Measurements from ENCODE around the gene MIA3. TPM values are rescaled to one million over a fixed set of nuclear protein-coding genes. Genes with fewer than 3 reads are reported as not detected.

MIA3 gene
- total RNA-seq, 1 donor from 2014 or later: 46.3 TPM

DNA sequence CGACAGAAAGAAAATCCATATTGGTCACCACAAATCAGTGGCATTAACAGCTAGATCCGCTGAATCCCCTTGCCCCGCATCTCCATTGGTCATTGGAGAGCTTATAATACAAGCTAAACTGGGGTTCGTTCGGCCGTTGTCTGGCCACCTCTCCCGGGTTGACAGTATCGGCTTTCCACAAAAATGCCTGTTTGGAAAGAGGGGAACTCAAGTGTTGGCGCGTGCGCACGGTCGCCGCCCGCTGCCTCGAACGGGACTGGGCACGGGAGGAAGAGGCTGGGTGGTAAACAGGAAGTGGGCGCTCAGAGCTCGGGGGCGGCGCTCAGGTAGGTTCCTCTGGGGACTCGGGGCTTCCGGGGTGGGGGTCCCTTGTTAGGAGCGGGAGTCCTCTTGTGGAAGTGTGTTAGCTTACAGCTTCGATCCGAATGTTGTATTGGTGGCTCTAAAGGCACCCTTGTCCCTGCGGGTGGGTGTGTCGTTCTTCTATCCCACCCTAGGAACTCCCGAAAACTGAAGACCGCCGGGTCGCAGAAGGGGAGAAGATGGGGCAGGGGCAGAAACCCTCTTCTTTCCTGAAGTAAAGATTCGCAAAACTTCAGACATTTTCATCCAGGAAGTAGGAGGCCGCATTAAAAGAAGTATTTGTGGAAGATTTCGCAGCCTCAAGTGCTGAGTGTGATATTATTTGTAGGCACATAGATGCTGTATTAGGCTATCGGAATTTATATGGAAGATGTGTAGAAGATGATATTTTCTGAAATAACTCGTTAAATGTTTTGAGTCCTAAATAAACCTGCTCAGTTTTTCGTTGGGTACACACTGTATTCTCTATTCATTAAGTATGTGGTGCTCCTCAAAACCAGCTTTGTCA is 95.4 kb downstream of the MIA3 start:
- peak overlapping the region; percentile 98 for H2AFZ ChIP-seq (replicated peaks)
- peaks cover 12% of the 10 kb centered on the region for H3F3A ChIP-seq (ENCODE audit: low read depth)
- peak overlapping the region; percentile 72 for H3K9ac ChIP-seq
- peak overlapping the region; percentile 82 for H3K4me2 ChIP-seq
- no peaks in the 10 kb centered on the region for H4K20me1 ChIP-seq (ENCODE audit: low read depth)
- no peaks in the 10 kb centered on the region for H3K9me3 Mint-ChIP-seq
- H3K36me3 Mint-ChIP-seq: peaks cover 12% of the 10 kb centered on the region
- peaks cover 3% of the 10 kb centered on the region for H3K27me3 Mint-ChIP-seq (ENCODE audit: insufficient read depth, low read depth)
- H3K36me3 ChIP-seq: peaks cover 2% of the 10 kb centered on the region
- H3K79me2 ChIP-seq (ENCODE audit: low read depth): peaks cover 54% of the 10 kb centered on the region
- H3K9me3 ChIP-seq (ENCODE audit: low read depth): no peaks in the 10 kb centered on the region
- peaks cover 20% of the 10 kb centered on the region for H3K4me1 Mint-ChIP-seq
- DNase-seq (ENCODE audit: low spot score): peak; percentile 98
- H3K4me1 ChIP-seq: peaks cover 7% of the 10 kb centered on the region
- peak overlapping the region; percentile 100 for H3K4me3 Mint-ChIP-seq
- TF ChIP-seq EZH2phosphoT487 (IDR thresholded peaks at IDR 0.05): no peak
- no peak for TF ChIP-seq EZH2 (IDR thresholded peaks at IDR 0.05)
- TF ChIP-seq, protein P1, sequence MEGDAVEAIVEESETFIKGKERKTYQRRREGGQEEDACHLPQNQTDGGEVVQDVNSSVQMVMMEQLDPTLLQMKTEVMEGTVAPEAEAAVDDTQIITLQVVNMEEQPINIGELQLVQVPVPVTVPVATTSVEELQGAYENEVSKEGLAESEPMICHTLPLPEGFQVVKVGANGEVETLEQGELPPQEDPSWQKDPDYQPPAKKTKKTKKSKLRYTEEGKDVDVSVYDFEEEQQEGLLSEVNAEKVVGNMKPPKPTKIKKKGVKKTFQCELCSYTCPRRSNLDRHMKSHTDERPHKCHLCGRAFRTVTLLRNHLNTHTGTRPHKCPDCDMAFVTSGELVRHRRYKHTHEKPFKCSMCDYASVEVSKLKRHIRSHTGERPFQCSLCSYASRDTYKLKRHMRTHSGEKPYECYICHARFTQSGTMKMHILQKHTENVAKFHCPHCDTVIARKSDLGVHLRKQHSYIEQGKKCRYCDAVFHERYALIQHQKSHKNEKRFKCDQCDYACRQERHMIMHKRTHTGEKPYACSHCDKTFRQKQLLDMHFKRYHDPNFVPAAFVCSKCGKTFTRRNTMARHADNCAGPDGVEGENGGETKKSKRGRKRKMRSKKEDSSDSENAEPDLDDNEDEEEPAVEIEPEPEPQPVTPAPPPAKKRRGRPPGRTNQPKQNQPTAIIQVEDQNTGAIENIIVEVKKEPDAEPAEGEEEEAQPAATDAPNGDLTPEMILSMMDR (IDR thresholded peaks at IDR 0.05): no peak
- H3K27ac ChIP-seq: peak overlapping the region; percentile 85
- no peaks in the 10 kb centered on the region for H3K27me3 ChIP-seq
- peak overlapping the region; percentile 92 for H3K4me3 ChIP-seq
- H3K27ac Mint-ChIP-seq: peak overlapping the region; percentile 94

DNA sequence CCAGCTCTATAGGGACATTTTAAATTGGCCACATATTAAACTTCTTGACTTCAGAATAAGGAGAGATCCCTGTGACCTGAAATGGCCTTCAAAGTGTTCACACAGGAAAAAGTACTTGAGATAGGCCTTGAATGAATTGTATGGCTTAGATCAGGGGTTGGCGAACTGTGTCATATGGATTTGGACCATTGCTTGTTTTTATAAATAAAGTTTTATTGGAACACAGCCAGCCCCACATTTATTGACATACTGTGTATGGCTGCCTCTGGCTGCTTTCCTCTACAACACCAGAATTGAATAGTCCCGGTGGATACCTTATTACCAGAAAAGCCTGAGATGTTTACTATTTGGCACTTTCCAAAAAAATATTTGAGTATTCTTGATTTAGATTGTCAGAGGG is 98.5 kb downstream of the MIA3 start:
- Mint-ChIP-seq H3K9me3 (no peaks in the 10 kb centered on the region), H3K27ac (no peak overlapping the region), H3K36me3 (peaks cover 4% of the 10 kb centered on the region), H3K4me1 (peaks cover 8% of the 10 kb centered on the region), H3K4me3 (no peak overlapping the region), H3K27me3 (ENCODE audit: insufficient read depth, low read depth) (peaks cover 3% of the 10 kb centered on the region)
- H3K4me3 ChIP-seq: no peak overlapping the region
- H3K27ac ChIP-seq: no peak overlapping the region
- no peaks in the 10 kb centered on the region for H3K9me3 ChIP-seq (ENCODE audit: low read depth)
- H3K4me2 ChIP-seq: no peak overlapping the region
- no peak overlapping the region for H2AFZ ChIP-seq (replicated peaks)
- H3K36me3 ChIP-seq: peaks cover 25% of the 10 kb centered on the region
- no peak overlapping the region for H3K9ac ChIP-seq
- no peaks in the 10 kb centered on the region for H3K27me3 ChIP-seq
- peaks cover 23% of the 10 kb centered on the region for H3K79me2 ChIP-seq (ENCODE audit: low read depth)
- H4K20me1 ChIP-seq (ENCODE audit: low read depth): no peaks in the 10 kb centered on the region
- H3K4me1 ChIP-seq: no peaks in the 10 kb centered on the region
- TF ChIP-seq, protein P1 (IDR thresholded peaks at IDR 0.05): no peak
- TF ChIP-seq EZH2 (IDR thresholded peaks at IDR 0.05) (no peak), EZH2phosphoT487 (IDR thresholded peaks at IDR 0.05) (no peak)
- no peak for DNase-seq (ENCODE audit: low spot score)
- peaks cover 12% of the 10 kb centered on the region for H3F3A ChIP-seq (ENCODE audit: low read depth)

Other genes starting within 250 kb of the MIA3 start
- gene HHIPL2, start 70.0 kb upstream of the MIA3 start, total RNA-seq (ENCODE audit: low replicate concordance): 0.09 TPM in 1 of 2 replicates, not detected in the other
- gene TAF1A, start 28.2 kb upstream of the MIA3 start, total RNA-seq (ENCODE audit: low replicate concordance): 25.1 and 32.8 TPM in 2 replicates
- gene AIDA, start 94.4 kb downstream of the MIA3 start, total RNA-seq (ENCODE audit: low replicate concordance): 52.1 and 75.2 TPM in 2 replicates
- gene BROX, start 94.5 kb downstream of the MIA3 start, total RNA-seq (ENCODE audit: low replicate concordance): 48.5 and 74.7 TPM in 2 replicates
- not detected in 2 replicates for gene FAM177B, start 119.1 kb downstream of the MIA3 start, total RNA-seq (ENCODE audit: low replicate concordance)
- 6.5 and 9.2 TPM in 2 replicates for gene DISP1, start 196.9 kb downstream of the MIA3 start, total RNA-seq (ENCODE audit: low replicate concordance)